ENCODE data around the gene ATP6V0A4. TPM values are rescaled to one million over a fixed set of nuclear protein-coding genes. Genes with fewer than 3 reads are reported as not detected.

The ATP6V0A4 gene
- total RNA-seq, 1 experiment from 2014 or later, result 1.1 TPM

- TF ChIP-seq HMGXB4 (CRISPR knock-in tag; IDR thresholded peaks at IDR 0.05), result no peak
- no peak for TF ChIP-seq ATF6 (CRISPR knock-in tag; IDR thresholded peaks at IDR 0.05)
- TF ChIP-seq ZNF138 (CRISPR knock-in tag; conservative IDR thresholded peaks at IDR 0.05), result no peak
- TF ChIP-seq CREB1 (CRISPR knock-in tag; IDR thresholded peaks at IDR 0.05), result no peak
- no peak for TF ChIP-seq CTCF (IDR thresholded peaks at IDR 0.05)
These were observed 77.7 kb downstream of the ATP6V0A4 start (continued) for GRCh38 chr7:138720286-138720685.

- no peaks in the 10 kb centered on the region for H3K27me3 Mint-ChIP-seq (ENCODE audit: low read depth)
- CTCF ChIA-PET, result interaction anchor here (1.0 kb wide), 1 partner anchor 22 kb away, joined by 4 read pairs; no protein-coding TSS in a partner anchor
- POLR2A ChIA-PET, result interaction anchor here (0.6 kb wide), 1 partner anchor 21 kb away, joined by 4 read pairs; no protein-coding TSS in a partner anchor
These were observed 81.1 kb downstream of the ATP6V0A4 start for GRCh38 chr7:138716889-138717288.

More at GRCh38 chr7:138716889-138717288, 81.1 kb downstream of the ATP6V0A4 start:
- Mint-ChIP-seq H3K4me1 (peaks cover 9% of the 10 kb centered on the region), H3K4me3 (no peak overlapping the region), H3K27ac (no peak overlapping the region), H3K36me3 (no peaks in the 10 kb centered on the region), H3K9me3 (no peaks in the 10 kb centered on the region)
- ATAC-seq (no peak), DNase-seq (ENCODE audit: low spot score) (no peak)
- TF ChIP-seq ZSCAN18 (CRISPR knock-in tag; IDR thresholded peaks at IDR 0.05) (no peak), STAT6 (CRISPR knock-in tag; conservative IDR thresholded peaks at IDR 0.05; ENCODE audit: low read depth) (no peak), AFF4 (CRISPR knock-in tag; IDR thresholded peaks at IDR 0.05; ENCODE audit: borderline replicate concordance) (no peak), TP53 (CRISPR knock-in tag; IDR thresholded peaks at IDR 0.05) (no peak), E2F5 (CRISPR knock-in tag; IDR thresholded peaks at IDR 0.05) (no peak), ZNF317 (CRISPR knock-in tag; IDR thresholded peaks at IDR 0.05; ENCODE audit: borderline replicate concordance, low read depth) (no peak)
